Neuron (in vitro differentiated cells): ENCODE results near the gene FSTL1.

Experiments
- H2AFZ ChIP-seq: one replicate; pipeline ENCODE4 v1.6.1; 2013; ENCODE audit warnings: low read depth, mild to moderate bottlenecking, inconsistent platforms, low read length, moderate library complexity
- H3K27me3 ChIP-seq: one replicate; pipeline ENCODE4 v1.6.1; 2013; ENCODE audit warnings: low read length; ENCODE audit not compliant: insufficient read depth
- H3K36me3 ChIP-seq: one replicate; pipeline ENCODE4 v1.6.1; 2013; ENCODE audit warnings: low read length; ENCODE audit not compliant: insufficient read depth
- H3K4me1 ChIP-seq: one replicate; pipeline ENCODE4 v1.6.1; 2013; ENCODE audit warnings: low read length; ENCODE audit not compliant: insufficient read depth
- H3K4me3 ChIP-seq: 2 replicates; pipeline ENCODE4 v1.5.1; 2013; ENCODE audit warnings: mild to moderate bottlenecking, low read length, moderate library complexity
- H3K9me3 ChIP-seq: one replicate; pipeline ENCODE4 v1.6.1; 2013; ENCODE audit warnings: low read length

FSTL1 gene

DNA sequence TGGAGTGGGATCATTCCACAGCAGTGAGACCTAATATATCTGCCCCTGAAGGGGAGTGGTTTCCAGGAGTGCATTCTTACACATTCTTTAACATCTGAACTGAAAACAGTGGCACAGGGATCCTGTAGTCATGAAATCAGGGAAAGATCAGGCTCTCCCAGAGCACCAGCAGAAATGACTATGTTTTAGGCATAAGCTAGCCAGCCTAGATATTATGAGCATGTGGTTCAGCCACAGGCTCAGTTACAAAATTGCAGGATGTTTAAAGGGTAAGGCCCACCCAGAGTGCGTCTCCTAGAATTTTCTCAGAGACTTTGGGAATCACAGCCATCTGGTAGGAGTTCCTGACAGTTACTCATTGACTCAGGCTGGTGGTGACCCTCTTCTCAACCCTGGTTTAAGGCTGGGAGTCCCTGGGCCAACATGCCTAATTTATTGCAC is 20.9 kb downstream of the FSTL1 start:
- Histone ChIP-seq H3K4me1 (peaks cover 18% of the 10 kb centered on the region), H3K27me3 (no peaks in the 10 kb centered on the region), H3K36me3 (peaks cover 8% of the 10 kb centered on the region), H3K9me3 (no peaks in the 10 kb centered on the region), H2AFZ (no peak overlapping the region), H3K4me3 (no peak overlapping the region)

DNA sequence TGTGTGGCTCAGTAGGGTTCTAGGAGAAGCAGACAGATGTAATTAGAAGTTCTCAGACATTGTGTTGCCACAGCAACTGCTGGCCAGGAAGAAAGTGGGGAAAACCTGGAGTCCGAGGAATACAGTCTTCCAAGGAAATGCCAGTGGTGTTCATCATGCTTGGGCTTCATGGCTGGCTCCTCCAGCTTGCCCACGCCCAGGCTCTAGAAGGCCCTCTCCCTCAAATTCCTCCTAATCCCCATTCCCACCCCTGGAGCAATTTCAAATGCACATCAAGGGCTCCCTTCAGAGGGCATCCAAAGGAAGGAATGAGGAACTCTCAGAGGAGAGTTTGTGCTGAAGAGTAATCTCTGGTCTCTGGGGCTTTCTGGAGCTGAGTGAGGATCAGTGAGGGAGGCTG is 21.9 kb downstream of the FSTL1 start:
- no peak overlapping the region for H2AFZ ChIP-seq
- H3K4me3 ChIP-seq = no peak overlapping the region
- no peaks in the 10 kb centered on the region for H3K27me3 ChIP-seq
- no peaks in the 10 kb centered on the region for H3K9me3 ChIP-seq
- H3K4me1 ChIP-seq = peaks cover 18% of the 10 kb centered on the region
- H3K36me3 ChIP-seq = peaks cover 8% of the 10 kb centered on the region

DNA sequence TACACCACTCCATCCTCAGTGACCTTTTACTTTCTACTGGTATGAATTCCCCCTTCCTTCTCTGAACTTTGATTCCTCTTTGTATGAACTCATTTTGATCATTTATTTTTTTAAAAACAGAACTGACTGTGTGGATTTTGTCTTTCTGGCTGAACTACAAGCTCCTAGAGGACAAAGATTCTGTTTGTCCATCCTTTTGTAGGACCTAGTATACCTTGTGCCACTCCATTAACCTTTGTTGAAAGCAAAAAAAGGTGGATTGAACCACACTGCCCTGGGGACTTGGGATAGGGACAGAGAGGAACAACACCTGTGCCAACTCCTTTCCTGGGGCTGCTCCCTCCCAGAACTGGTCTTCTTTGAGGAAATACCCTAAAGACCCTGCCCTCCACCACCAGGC is 23.6 kb downstream of the FSTL1 start:
- no peaks in the 10 kb centered on the region for H3K27me3 ChIP-seq
- peaks cover 11% of the 10 kb centered on the region for H3K4me1 ChIP-seq
- H2AFZ ChIP-seq = no peak overlapping the region
- H3K9me3 ChIP-seq = no peaks in the 10 kb centered on the region
- H3K4me3 ChIP-seq = no peak overlapping the region
- H3K36me3 ChIP-seq = peaks cover 8% of the 10 kb centered on the region

DNA sequence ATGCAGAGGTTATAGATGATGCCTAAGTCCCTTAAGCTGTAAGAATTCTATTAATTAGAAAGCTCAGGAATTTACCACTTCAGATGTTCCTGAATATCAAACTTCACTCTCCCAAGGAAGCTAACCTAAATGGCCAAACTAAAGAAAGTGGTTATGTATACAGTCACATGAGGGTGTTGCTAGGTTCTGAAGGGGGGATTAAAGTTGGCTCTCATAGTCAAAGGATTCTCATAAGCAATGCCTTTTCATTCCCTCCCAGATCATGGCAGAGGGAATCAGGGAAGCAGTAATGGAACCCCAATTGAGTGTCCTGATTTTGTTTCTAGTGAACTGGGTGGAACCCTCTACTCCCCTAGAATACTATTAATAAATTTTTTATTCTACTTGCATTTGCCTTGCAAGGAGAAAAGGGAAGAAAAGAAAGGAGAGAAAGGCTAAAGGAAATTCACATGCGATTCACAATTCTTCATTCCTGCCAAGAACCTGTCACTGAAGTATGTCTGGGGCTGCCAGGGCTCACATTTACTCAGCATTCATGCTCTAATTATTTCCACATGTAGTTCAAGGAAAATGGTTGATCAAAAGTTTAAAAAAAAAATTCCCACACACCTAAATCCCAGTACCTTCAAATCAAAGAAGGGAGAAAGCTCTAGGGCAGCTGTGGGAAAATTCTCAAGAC is 25.1 kb downstream of the FSTL1 start:
- Histone ChIP-seq H3K9me3 (no peaks in the 10 kb centered on the region), H2AFZ (no peak overlapping the region), H3K36me3 (peaks cover 6% of the 10 kb centered on the region), H3K4me1 (peaks cover 18% of the 10 kb centered on the region), H3K4me3 (no peak overlapping the region), H3K27me3 (no peaks in the 10 kb centered on the region)

DNA sequence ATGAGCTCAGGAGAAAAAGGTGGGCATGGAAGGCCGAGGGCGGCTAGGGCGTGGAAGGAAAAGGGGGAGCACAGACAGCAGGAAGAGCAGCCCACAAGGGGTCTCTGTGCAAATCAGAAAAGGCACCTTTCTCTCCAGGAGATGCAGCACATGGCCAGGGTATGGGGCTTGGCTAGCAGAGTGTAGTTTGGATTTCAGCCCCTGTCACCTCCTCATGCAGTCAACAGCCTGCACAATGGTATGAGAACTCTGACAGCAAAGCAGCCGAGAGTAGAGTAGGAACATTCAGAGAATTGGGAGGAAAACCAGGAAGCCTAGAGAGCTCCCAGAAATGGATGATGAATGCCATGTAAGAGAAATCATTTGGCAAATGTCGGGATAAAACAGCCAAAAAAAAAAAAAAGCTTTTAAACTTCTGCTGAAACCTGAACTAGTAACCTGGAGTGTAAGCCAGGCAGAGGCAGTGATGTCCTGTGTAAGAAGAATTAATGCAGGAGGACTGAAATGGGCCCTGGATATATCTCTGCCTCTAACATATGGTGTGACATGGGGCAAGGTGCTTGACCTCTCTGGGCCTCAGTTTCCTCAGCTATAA is 25.7 kb downstream of the FSTL1 start:
- H3K36me3 ChIP-seq = peaks cover 3% of the 10 kb centered on the region
- H3K27me3 ChIP-seq = no peaks in the 10 kb centered on the region
- H3K9me3 ChIP-seq = no peaks in the 10 kb centered on the region
- H3K4me3 ChIP-seq = no peak overlapping the region
- no peak overlapping the region for H2AFZ ChIP-seq
- peaks cover 24% of the 10 kb centered on the region for H3K4me1 ChIP-seq

DNA sequence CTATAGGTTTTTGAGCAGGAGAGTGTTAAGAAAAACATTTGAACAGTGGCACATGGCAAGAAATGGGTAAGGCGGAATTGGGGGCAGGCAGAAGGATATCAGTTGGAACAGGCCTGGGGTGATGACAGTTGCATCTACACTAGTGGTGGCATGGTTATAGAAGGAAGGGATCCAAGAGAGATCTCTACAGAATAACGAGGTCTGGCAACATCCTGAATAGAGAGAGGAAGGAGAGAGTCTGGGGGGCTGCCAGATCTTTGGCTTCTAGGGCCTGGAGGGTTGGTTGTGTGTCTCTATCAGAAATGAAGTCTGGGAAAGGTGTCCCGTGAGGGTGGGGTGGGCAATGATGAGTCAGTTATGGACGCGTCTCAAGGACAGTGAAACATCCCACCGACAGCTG is 26.3 kb downstream of the FSTL1 start:
- no peak overlapping the region for H3K4me3 ChIP-seq
- H2AFZ ChIP-seq = no peak overlapping the region
- no peaks in the 10 kb centered on the region for H3K36me3 ChIP-seq
- H3K9me3 ChIP-seq = no peaks in the 10 kb centered on the region
- H3K27me3 ChIP-seq = no peaks in the 10 kb centered on the region
- H3K4me1 ChIP-seq = peaks cover 28% of the 10 kb centered on the region

DNA sequence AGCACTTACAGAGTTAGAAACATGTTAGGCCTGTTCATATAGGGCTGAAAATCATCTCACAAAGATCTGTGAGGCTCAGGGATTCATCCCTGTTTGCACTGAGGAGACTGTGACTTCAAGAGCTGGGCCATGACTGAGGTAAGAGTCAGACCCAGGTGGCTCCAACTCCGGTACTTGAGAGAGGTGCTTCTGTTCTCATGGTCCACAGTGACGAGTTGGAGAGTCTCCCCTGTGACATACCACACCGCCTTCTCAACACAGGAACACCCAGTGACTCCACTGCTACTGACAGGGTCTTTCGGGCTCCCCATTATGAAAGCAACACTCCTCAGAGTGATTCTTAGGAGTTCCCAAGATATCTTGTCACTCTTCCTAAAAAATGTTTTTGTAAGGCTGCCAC is 27.4 kb downstream of the FSTL1 start:
- Histone ChIP-seq H3K4me3 (no peak overlapping the region), H3K36me3 (no peaks in the 10 kb centered on the region)

DNA sequence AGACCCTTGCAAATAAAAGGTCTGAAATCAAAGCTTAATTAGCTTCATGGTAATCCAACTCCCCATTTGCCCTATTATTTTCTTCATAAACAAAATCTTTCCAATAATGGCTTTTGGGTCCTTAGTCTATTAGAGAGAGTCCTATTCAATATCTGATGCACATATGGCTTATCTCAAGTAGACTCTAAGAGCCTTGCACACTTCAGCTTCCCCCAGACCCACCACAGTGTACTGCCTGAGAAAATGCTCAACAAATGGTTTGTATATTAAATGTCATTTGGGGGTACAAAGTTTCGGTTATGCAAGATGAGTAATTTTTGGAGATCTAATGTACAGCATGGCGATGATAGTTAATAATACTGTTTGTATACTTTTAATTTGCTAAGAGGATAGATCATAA is 28.9 kb downstream of the FSTL1 start:
- Histone ChIP-seq H3K27me3 (no peaks in the 10 kb centered on the region), H3K36me3 (no peaks in the 10 kb centered on the region), H3K4me3 (no peak overlapping the region), H3K4me1 (peaks cover 50% of the 10 kb centered on the region), H3K9me3 (no peaks in the 10 kb centered on the region), H2AFZ (no peak overlapping the region)

More for the DNA sequence above, 27.4 kb downstream of the FSTL1 start:
- Histone ChIP-seq H3K9me3 (no peaks in the 10 kb centered on the region), H2AFZ (no peak overlapping the region), H3K27me3 (no peaks in the 10 kb centered on the region), H3K4me1 (peaks cover 39% of the 10 kb centered on the region)

DNA sequence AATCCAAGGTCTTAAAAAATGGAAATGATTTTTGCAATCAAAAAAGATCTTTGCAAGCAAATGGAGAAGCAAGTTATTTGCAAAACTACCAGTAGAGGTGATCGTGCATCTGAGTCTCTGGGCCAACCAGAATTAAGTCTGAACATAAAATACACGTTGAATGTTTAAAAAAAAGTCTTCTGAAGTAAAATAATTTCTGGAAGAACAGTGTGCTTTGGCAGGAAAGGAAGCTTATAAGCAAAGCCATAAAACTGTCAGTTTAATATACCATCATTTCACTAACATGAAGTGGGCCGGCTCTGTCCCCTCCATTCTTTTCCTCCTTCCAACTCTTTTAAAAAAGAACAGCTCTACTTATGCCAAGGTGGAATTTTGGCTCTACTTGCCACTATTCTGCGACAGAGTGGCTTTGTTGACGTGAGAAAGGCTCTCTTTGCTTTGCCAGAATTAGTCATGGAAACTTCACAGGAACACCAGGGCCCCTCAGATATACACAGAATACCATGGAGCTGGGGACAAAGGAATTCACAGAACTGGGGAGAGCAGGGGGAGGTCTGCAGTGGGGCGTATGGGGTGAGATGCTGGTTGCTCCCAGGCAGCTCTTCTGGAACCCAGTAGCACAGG is 29.8 kb downstream of the FSTL1 start:
- H3K9me3 ChIP-seq = no peaks in the 10 kb centered on the region
- H3K36me3 ChIP-seq = no peaks in the 10 kb centered on the region
- no peak overlapping the region for H3K4me3 ChIP-seq
- H3K4me1 ChIP-seq = peaks cover 54% of the 10 kb centered on the region
- no peak overlapping the region for H2AFZ ChIP-seq
- no peaks in the 10 kb centered on the region for H3K27me3 ChIP-seq

DNA sequence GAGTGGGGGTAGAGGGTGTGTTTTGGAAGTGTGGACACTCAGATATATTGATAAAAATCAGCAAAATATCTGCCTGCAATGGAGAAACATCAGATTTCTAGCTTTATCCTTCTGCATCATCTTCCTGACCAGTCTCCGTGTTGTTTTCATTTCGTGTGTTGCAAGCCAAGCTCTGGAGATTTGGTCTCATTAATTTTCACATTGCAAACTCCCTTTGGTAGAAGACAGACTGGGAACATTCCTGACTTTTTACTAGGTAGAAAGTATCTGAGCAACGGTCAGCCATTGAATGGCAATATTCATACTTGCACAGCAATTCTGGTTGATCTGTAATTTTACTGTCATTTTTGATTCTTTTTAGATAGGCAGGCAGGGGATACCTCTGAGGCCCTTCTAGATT is 30.4 kb downstream of the FSTL1 start:
- peaks cover 52% of the 10 kb centered on the region for H3K4me1 ChIP-seq
- no peaks in the 10 kb centered on the region for H3K36me3 ChIP-seq
- H3K27me3 ChIP-seq = no peaks in the 10 kb centered on the region
- H3K9me3 ChIP-seq = no peaks in the 10 kb centered on the region
- H3K4me3 ChIP-seq = no peak overlapping the region
- H2AFZ ChIP-seq = no peak overlapping the region

DNA sequence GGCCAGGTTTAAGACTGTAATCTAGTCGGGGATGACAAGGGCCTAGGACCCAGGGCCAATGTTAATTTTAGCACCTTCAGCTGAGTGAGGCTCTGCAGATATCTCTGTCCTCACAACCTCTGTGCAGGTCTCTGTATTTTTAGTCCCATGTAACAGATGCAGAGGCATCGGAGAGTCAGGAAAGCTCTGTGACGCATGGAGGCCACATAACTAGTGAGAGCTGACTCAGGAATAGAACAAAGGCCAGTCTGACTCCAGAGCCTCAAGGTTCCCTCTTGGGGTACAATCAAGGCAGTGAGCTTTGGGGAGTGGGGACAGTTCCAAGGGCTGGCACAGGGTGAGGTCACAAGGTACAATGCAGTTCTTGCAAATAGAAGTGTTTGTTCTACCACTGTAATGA is 31.0 kb downstream of the FSTL1 start:
- Histone ChIP-seq H3K36me3 (no peaks in the 10 kb centered on the region), H3K27me3 (no peaks in the 10 kb centered on the region), H3K4me1 (peaks cover 52% of the 10 kb centered on the region), H3K4me3 (no peak overlapping the region), H2AFZ (no peak overlapping the region), H3K9me3 (no peaks in the 10 kb centered on the region)

DNA sequence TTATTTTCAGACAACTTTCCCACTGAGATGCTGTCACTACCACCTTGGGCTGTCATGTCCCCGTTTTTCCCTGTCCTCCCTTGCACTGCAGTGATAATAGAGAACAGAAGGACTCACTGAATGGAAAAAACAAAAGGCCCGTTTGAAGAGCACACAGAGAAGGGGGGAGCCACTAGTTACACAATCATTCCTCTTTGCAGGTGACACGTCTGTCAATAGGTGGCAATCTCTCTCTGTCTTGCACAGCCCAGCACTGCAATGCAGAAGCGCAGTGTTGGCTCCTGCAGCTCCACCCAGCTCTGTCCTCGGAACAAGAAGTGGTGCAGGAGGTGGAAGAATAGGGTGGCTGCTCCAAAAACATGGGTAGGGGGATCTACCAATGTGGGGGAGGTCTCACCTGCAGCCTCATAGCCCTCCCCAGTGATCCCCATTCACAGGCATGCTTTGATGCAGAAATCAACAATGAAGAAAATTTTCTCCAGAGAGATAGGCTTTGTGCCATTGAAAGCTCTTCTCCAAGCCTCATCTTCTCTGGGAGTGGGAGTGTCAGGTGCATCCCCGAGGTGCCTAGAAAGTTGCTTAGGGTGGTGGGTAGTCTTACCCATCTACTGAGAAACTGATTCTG is 31.8 kb downstream of the FSTL1 start:
- Histone ChIP-seq H2AFZ (no peak overlapping the region), H3K4me1 (peaks cover 52% of the 10 kb centered on the region), H3K4me3 (no peak overlapping the region), H3K27me3 (no peaks in the 10 kb centered on the region), H3K9me3 (no peaks in the 10 kb centered on the region), H3K36me3 (no peaks in the 10 kb centered on the region)

DNA sequence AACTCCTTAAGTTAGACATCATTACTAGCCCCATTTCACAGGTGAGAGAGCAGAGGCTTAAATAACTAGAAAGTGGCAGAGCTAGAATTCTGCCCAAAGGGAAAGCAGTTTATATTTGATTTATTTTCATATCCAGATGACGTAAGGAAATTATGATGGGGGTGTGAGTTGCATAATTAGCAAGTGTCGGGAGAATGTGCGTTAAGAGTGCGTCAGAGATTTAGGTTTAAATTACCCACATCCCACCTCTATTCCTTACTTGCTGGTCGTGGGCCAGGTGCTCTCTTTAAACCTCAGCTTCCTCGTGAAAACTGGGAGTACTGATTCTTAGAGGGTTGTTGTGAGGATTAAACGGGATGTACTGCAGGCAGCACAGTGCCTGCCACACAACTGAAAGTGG is 32.3 kb downstream of the FSTL1 start:
- H3K27me3 ChIP-seq = no peaks in the 10 kb centered on the region
- no peaks in the 10 kb centered on the region for H3K9me3 ChIP-seq
- peaks cover 52% of the 10 kb centered on the region for H3K4me1 ChIP-seq
- H2AFZ ChIP-seq = no peak overlapping the region
- no peak overlapping the region for H3K4me3 ChIP-seq
- no peaks in the 10 kb centered on the region for H3K36me3 ChIP-seq
